Measurements from ENCODE around the gene SLC43A1.

Gene SLC43A1

GRCh38 chr11:57497303-57498247 is 17.9 kb downstream of the SLC43A1 start:
- no peak for DNase-seq

GRCh38 chr11:57496109-57496820 is 19.2 kb downstream of the SLC43A1 start:
- no peak for DNase-seq

- DNase-seq: peak; percentile 77
Measured at GRCh38 chr11:57493507-57494503, 21.7 kb downstream of the SLC43A1 start.

GRCh38 chr11:57491371-57492061 is 24.0 kb downstream of the SLC43A1 start:
- DNase-seq: peak; percentile 62

- DNase-seq: no peak
Measured at GRCh38 chr11:57490456-57491248, 24.9 kb downstream of the SLC43A1 start.

GRCh38 chr11:57487920-57488659 is 27.4 kb downstream of the SLC43A1 start:
- DNase-seq: no peak

- no peak for DNase-seq
Measured at GRCh38 chr11:57487021-57487778, 28.3 kb downstream of the SLC43A1 start.

GRCh38 chr11:57485217-57485990 is 30.1 kb downstream of the SLC43A1 start:
- DNase-seq: no peak

GRCh38 chr11:57484141-57484710 is 31.3 kb downstream of the SLC43A1 start:
- no peak for DNase-seq

GRCh38 chr11:57483562-57483918 is 32.0 kb downstream of the SLC43A1 start:
- DNase-seq: no peak

- peak; percentile 44 for DNase-seq
Measured at GRCh38 chr11:57482782-57483561, 32.5 kb downstream of the SLC43A1 start.

GRCh38 chr11:57481915-57482781 is 33.4 kb downstream of the SLC43A1 start:
- DNase-seq: no peak

- no peak for DNase-seq
Measured at GRCh38 chr11:57481315-57481714, 34.2 kb downstream of the SLC43A1 start.

- DNase-seq: peak; percentile 76
Measured at GRCh38 chr11:57480409-57481137, 34.9 kb downstream of the SLC43A1 start.

GRCh38 chr11:57479911-57480310 is 35.6 kb downstream of the SLC43A1 start:
- DNase-seq: no peak

Data from activated CD4-positive, alpha-beta T cell treated with anti-CD3 and anti-CD28 coated beads, Interleukin-2, amount 50 U/mL, for 16 hours (primary cell).